Breast epithelium (tissue), 4 donors: Measurements from ENCODE around the gene NRG3. TPM values are rescaled to one million over a fixed set of nuclear protein-coding genes. Genes with fewer than 3 reads are reported as not detected.

Experiments used
- DNase-seq, 2 donors: peaks; one replicate each; pipeline ENCODE4 v3.0.0-alpha.2; 2019; ENCODE audit warnings: low spot score in 2 of 2
- H3K27ac ChIP-seq, 2 donors: fragments of 200-600 bp; sonication (generic) in 1 of 2; one replicate each; pipeline ENCODE4 v1.5.1; 2016 to 2019; ENCODE audit warnings: mild to moderate bottlenecking in 1 of 2
- H3K27me3 ChIP-seq, 2 donors: fragments of 200-600 bp; sonication (generic) in 1 of 2; one replicate each; pipeline versions ENCODE4 v1.5.1 to v1.6.0; 2017 to 2019; ENCODE audit warnings: control low read depth in 1 of 2, mild to moderate bottlenecking in 1 of 2
- H3K36me3 ChIP-seq: fragments of 200-600 bp; one replicate; pipeline ENCODE4 v1.5.1; 2019
- H3K4me1 ChIP-seq, 2 donors: fragments of 200-600 bp; sonication (generic); one replicate each; pipeline ENCODE4 v1.5.1; 2016 to 2019; ENCODE audit warnings: control low read depth in 1 of 2
- H3K4me3 ChIP-seq, 3 donors: fragments of 200-600 bp; sonication (generic); 1 replicate in 2 of 3; 2 replicates in 1 of 3; pipeline ENCODE4 v1.5.1; 2016 to 2019; ENCODE audit warnings: mild to moderate bottlenecking in 3 of 3, moderate library complexity in 2 of 3
- H3K9me3 ChIP-seq, 2 donors: fragments of 200-600 bp; sonication (generic) in 1 of 2; one replicate each; pipeline ENCODE4 v1.5.1; 2016 to 2019; ENCODE audit warnings: control low read depth in 1 of 2
- CTCF ChIP-seq, 3 donors: fragments of 450-650 bp; IDR thresholded peaks; one replicate each; pipeline ENCODE4 v1.5.1; 2016 to 2017; ENCODE audit warnings: antibody characterized with exemption in 3 of 3, mild to moderate bottlenecking in 3 of 3, moderate library complexity in 3 of 3
- POLR2A ChIP-seq: fragments of 450-650 bp; IDR thresholded peaks from one replicate; pipeline ENCODE4 v1.6.1; 2016; ENCODE audit warnings: antibody characterized with exemption, mild to moderate bottlenecking, moderate library complexity
- POLR2AphosphoS5 ChIP-seq, 3 donors: sonication (generic); formaldehyde crosslinking; IDR thresholded peaks; one replicate each; pipeline ENCODE4 v1.6.1; 2017; ENCODE audit warnings: antibody characterized with exemption in 3 of 3
- intact Hi-C: fragments of 100-400 bp; cut with DNase I; formaldehyde crosslinking; loops from one replicate; pipeline ENCODE4 v1.15.1; 2023; ENCODE audit warnings: low total_unique reads
- total RNA-seq, 3 donors: library from RNA; depleted of rRNA; stranded (reverse); fragments of >200 nt; gene quantifications; one replicate each; pipeline ENCODE4 v1.1.0, GENCODE V29; 2016

Gene NRG3
- total RNA-seq, 3 donors from 2014 or later = 0.16 to 0.88 (median 0.33) TPM

GRCh38 chr10:81950358-81950757 lies 75.4 kb downstream of the NRG3 start:
- intact Hi-C loops = loop anchor here (5.0 kb wide), 1 partner anchor 682 kb away; no protein-coding TSS in a partner anchor
- no peaks in the 10 kb centered on the region for H3K4me1 ChIP-seq
- H3K27me3 ChIP-seq = no peaks in the 10 kb centered on the region
- no peak overlapping the region for H3K4me3 ChIP-seq
- TF ChIP-seq POLR2AphosphoS5 (IDR thresholded peaks at IDR 0.05) (no peak), CTCF (IDR thresholded peaks at IDR 0.05) (no peak), POLR2A (no peak)
- no peaks in the 10 kb centered on the region for H3K9me3 ChIP-seq
- H3K27ac ChIP-seq = no peak overlapping the region
- no peak for DNase-seq
- no peaks in the 10 kb centered on the region for H3K36me3 ChIP-seq

GRCh38 chr10:81953420-81953819 lies 78.4 kb downstream of the NRG3 start:
- no peaks in the 10 kb centered on the region for H3K9me3 ChIP-seq
- no peaks in the 10 kb centered on the region for H3K4me1 ChIP-seq
- H3K4me3 ChIP-seq = no peak overlapping the region
- TF ChIP-seq CTCF (IDR thresholded peaks at IDR 0.05) = no peak
- TF ChIP-seq POLR2AphosphoS5 (IDR thresholded peaks at IDR 0.05) = no peak
- TF ChIP-seq POLR2A = no peak
- DNase-seq = no peak
- H3K27me3 ChIP-seq = no peaks in the 10 kb centered on the region
- intact Hi-C loops = loop anchor here (5.0 kb wide), 1 partner anchor 679 kb away; no protein-coding TSS in a partner anchor
- no peaks in the 10 kb centered on the region for H3K36me3 ChIP-seq
- H3K27ac ChIP-seq = no peak overlapping the region

- Histone ChIP-seq H3K4me3 (no peak overlapping the region), H3K27ac (no peak overlapping the region), H3K27me3 (no peaks in the 10 kb centered on the region), H3K36me3 (no peaks in the 10 kb centered on the region), H3K4me1 (no peaks in the 10 kb centered on the region), H3K9me3 (peaks cover 0 to 3% of the 10 kb centered on the region in 2 donors)
- intact Hi-C loops = no loop called here
- TF ChIP-seq POLR2A (no peak), CTCF (IDR thresholded peaks at IDR 0.05) (no peak), POLR2AphosphoS5 (IDR thresholded peaks at IDR 0.05) (no peak)
- DNase-seq = no peak
These were observed 83.0 kb downstream of the NRG3 start for GRCh38 chr10:81957976-81958375.

- H3K27me3 ChIP-seq = no peaks in the 10 kb centered on the region
- H3K27ac ChIP-seq = no peak overlapping the region
- no peak overlapping the region for H3K4me3 ChIP-seq
- TF ChIP-seq POLR2A (no peak), POLR2AphosphoS5 (IDR thresholded peaks at IDR 0.05) (no peak), CTCF (IDR thresholded peaks at IDR 0.05) (no peak)
- intact Hi-C loops = no loop called here
- H3K9me3 ChIP-seq = peaks cover 0 to 3% of the 10 kb centered on the region in 2 donors
- DNase-seq = no peak
- H3K4me1 ChIP-seq = no peaks in the 10 kb centered on the region
- no peaks in the 10 kb centered on the region for H3K36me3 ChIP-seq
These were observed 84.0 kb downstream of the NRG3 start for GRCh38 chr10:81959016-81959415.

GRCh38 chr10:81961451-81962184 lies 86.6 kb downstream of the NRG3 start:
- no peak overlapping the region for H3K27ac ChIP-seq
- H3K27me3 ChIP-seq = no peaks in the 10 kb centered on the region
- TF ChIP-seq POLR2AphosphoS5 (IDR thresholded peaks at IDR 0.05) = no peak
- TF ChIP-seq CTCF (IDR thresholded peaks at IDR 0.05) = no peak
- TF ChIP-seq POLR2A = no peak
- no peaks in the 10 kb centered on the region for H3K4me1 ChIP-seq
- no peak for DNase-seq
- H3K4me3 ChIP-seq = no peak overlapping the region
- H3K9me3 ChIP-seq = peaks cover 0 to 3% of the 10 kb centered on the region in 2 donors
- intact Hi-C loops = no loop called here
- H3K36me3 ChIP-seq = no peaks in the 10 kb centered on the region
